GM23338 (cell line): ENCODE data around the gene NHLH1. TPM values are rescaled to one million over a fixed set of nuclear protein-coding genes. Genes with fewer than 3 reads are reported as not detected.

Experiments used
- ATAC-seq: fragments of 200-7000 bp; cut with Tn5 transposase; 3 replicates; pipeline ENCODE4 v1.9.1; 2020
- DNase-seq: peaks from one replicate; pipeline ENCODE4 v3.0.0-alpha.2; 2015; ENCODE audit warnings: low spot score
- H2AFZ ChIP-seq: fragments of 200-600 bp; sonication (generic); 2 replicates; pipeline ENCODE4 v1.8.0; 2016; ENCODE audit warnings: antibody characterized with exemption, mild to moderate bottlenecking, moderate library complexity
- H3F3A ChIP-seq: fragments of 200-600 bp; sonication (generic); replicated peaks from 2 replicates; pipeline ENCODE4 v1.8.0; 2017; ENCODE audit warnings: antibody characterized with exemption, mixed run types, low read depth
- H3K27ac ChIP-seq: fragments of 200-600 bp; sonication (generic); 2 replicates; pipeline ENCODE4 v1.6.1; 2016; ENCODE audit warnings: low read depth
- H3K27me3 ChIP-seq: fragments of 200-600 bp; sonication (generic); 2 replicates; pipeline ENCODE4 v1.8.0; 2016; ENCODE audit warnings: mild to moderate bottlenecking, mixed run types, moderate library complexity; ENCODE audit not compliant: insufficient read depth
- H3K36me3 ChIP-seq: fragments of 200-600 bp; sonication (generic); 2 replicates; pipeline ENCODE4 v1.8.0; 2016; ENCODE audit warnings: mild to moderate bottlenecking; ENCODE audit not compliant: insufficient read depth
- H3K4me1 ChIP-seq: fragments of 200-600 bp; sonication (generic); 2 replicates; pipeline ENCODE4 v1.8.0; 2016; ENCODE audit warnings: mild to moderate bottlenecking, moderate library complexity; ENCODE audit not compliant: insufficient read depth
- H3K4me2 ChIP-seq: fragments of 200-600 bp; sonication (generic); 2 replicates; pipeline ENCODE4 v1.7.1; 2017; ENCODE audit warnings: mixed run types
- H3K4me3 ChIP-seq: fragments of 200-600 bp; sonication (generic); 2 replicates; pipeline ENCODE4 v1.6.1; 2016; ENCODE audit warnings: mixed run types
- H3K79me2 ChIP-seq: fragments of 200-600 bp; sonication (generic); replicated peaks from 2 replicates; pipeline ENCODE4 v1.8.0; 2017; ENCODE audit warnings: mild to moderate bottlenecking; ENCODE audit not compliant: insufficient read depth
- H3K9me2 ChIP-seq: fragments of 200-600 bp; sonication (generic); 2 replicates; pipeline ENCODE4 v1.8.0; 2017; ENCODE audit not compliant: insufficient read depth
- H4K20me1 ChIP-seq: fragments of 200-600 bp; sonication (generic); replicated peaks from 2 replicates; pipeline ENCODE4 v1.8.0; 2017; ENCODE audit warnings: mild to moderate bottlenecking; ENCODE audit not compliant: insufficient read depth
- H3K27ac Mint-ChIP-seq: 2 replicates; pipeline ENCODE4 v1.8.0; 2020; ENCODE audit warnings: inconsistent platforms, mild to moderate bottlenecking, moderate library complexity, mixed read lengths
- H3K27me3 Mint-ChIP-seq: 3 replicates; pipeline ENCODE4 v1.8.0; 2022; ENCODE audit warnings: low read depth, mild to moderate bottlenecking, moderate library complexity, mixed read lengths, inconsistent platforms; ENCODE audit not compliant: insufficient read depth, poor library complexity
- H3K36me3 Mint-ChIP-seq: 3 replicates; pipeline ENCODE4 v1.8.0; 2021; ENCODE audit warnings: low read depth, mild to moderate bottlenecking, inconsistent platforms, moderate library complexity, mixed read lengths
- H3K4me1 Mint-ChIP-seq: 3 replicates; pipeline ENCODE4 v1.8.0; 2020; ENCODE audit warnings: mild to moderate bottlenecking, inconsistent platforms, mixed read lengths
- H3K4me3 Mint-ChIP-seq: 3 replicates; pipeline ENCODE4 v1.8.0; 2021; ENCODE audit warnings: moderate library complexity, mild to moderate bottlenecking, inconsistent platforms, mixed read lengths
- H3K9me3 Mint-ChIP-seq: 3 replicates; pipeline ENCODE4 v1.8.0; 2020; ENCODE audit warnings: moderate library complexity, mild to moderate bottlenecking, inconsistent platforms, mixed read lengths
- CREB1 ChIP-seq: fragments of 250-450 bp; sonication (Bioruptor Pico); IDR thresholded peaks from 2 replicates; pipeline ENCODE4 v1.5.0; 2020; ENCODE audit warnings: low read depth, mild to moderate bottlenecking, moderate library complexity
- CTCF ChIP-seq, 2 experiments: fragments of 200-600 bp in 1 of 2; sonication (generic) in 1 of 2; conservative IDR thresholded peaks; 2 replicates each; pipeline versions ENCODE4 v1.5.1 to v1.6.1; 2016 to 2017; ENCODE audit warnings: antibody characterized with exemption in 2 of 2, low read depth in 2 of 2, mild to moderate bottlenecking in 2 of 2, moderate library complexity in 1 of 2
- ETS1 ChIP-seq: IDR thresholded peaks from 2 replicates; pipeline ENCODE4 v1.6.1; 2016; ENCODE audit warnings: antibody characterized with exemption
- EZH2 ChIP-seq: fragments of 200-600 bp; sonication (generic); IDR thresholded peaks from one replicate; pipeline ENCODE4 v1.8.0; 2017; ENCODE audit warnings: antibody characterized with exemption, mild to moderate bottlenecking, low read depth; ENCODE audit not compliant: unreplicated experiment
- EZH2phosphoT487 ChIP-seq: fragments of 200-600 bp; sonication (generic); IDR thresholded peaks from one replicate; pipeline ENCODE4 v1.8.1; 2018; ENCODE audit warnings: antibody characterized with exemption; ENCODE audit not compliant: unreplicated experiment
- JUNB ChIP-seq: IDR thresholded peaks from one replicate; pipeline ENCODE4 v1.6.1; 2016; ENCODE audit warnings: antibody characterized with exemption; ENCODE audit not compliant: unreplicated experiment
- NANOG ChIP-seq: IDR thresholded peaks from 2 replicates; pipeline ENCODE4 v1.6.1; 2016; ENCODE audit warnings: antibody characterized with exemption, borderline replicate concordance
- POLR2AphosphoS5 ChIP-seq: IDR thresholded peaks from 2 replicates; pipeline ENCODE4 v1.6.1; 2016; ENCODE audit warnings: antibody characterized with exemption, low read depth
- ZNF331 ChIP-seq: fragments of 250-450 bp; sonication (Bioruptor Pico); IDR thresholded peaks from 2 replicates; pipeline ENCODE4 v1.5.0; 2020; ENCODE audit warnings: low read depth, mild to moderate bottlenecking, moderate library complexity
- ZNF462 ChIP-seq: fragments of 250-450 bp; sonication (Bioruptor Pico); IDR thresholded peaks from 2 replicates; pipeline ENCODE4 v1.5.0; 2020; ENCODE audit warnings: mild to moderate bottlenecking, moderate library complexity
- polyA plus RNA-seq: library from polyadenylated mRNA; unstranded; fragments of >200 nt; fragmentation: Nextera tagmentation; extraction: Ambion mirVana; gene quantifications from 2 replicates; pipeline ENCODE4 v1.2.1, GENCODE V29; 2016
- total RNA-seq: library from RNA; depleted of rRNA; stranded (reverse); fragments of >200 nt; shearing (Covaris generic); gene quantifications from 2 replicates; pipeline ENCODE4 v1.2.3, GENCODE V29; 2014

The NHLH1 gene
- total and polyA plus RNA-seq, 2 experiments from 2014 or later = 0.69 to 0.89 TPM

- no peak for DNase-seq
- H3K27ac ChIP-seq = no peak overlapping the region
- ATAC-seq = no peak
- H3K9me3 Mint-ChIP-seq = no peaks in the 10 kb centered on the region
- H3K4me3 ChIP-seq = no peak overlapping the region
- H3K36me3 ChIP-seq = peaks cover 22% of the 10 kb centered on the region
- H3K27ac Mint-ChIP-seq = no peak overlapping the region
- peaks cover 2% of the 10 kb centered on the region for H3K4me1 Mint-ChIP-seq
- no peaks in the 10 kb centered on the region for H3K27me3 ChIP-seq
- peaks cover 6% of the 10 kb centered on the region for H4K20me1 ChIP-seq
- H3F3A ChIP-seq = no peaks in the 10 kb centered on the region
- 0 out of 2 replicates have a peak, but pooled peaks cover 1% of the 10 kb centered on the region for H3K79me2 ChIP-seq
- no peak overlapping the region for H2AFZ ChIP-seq
- no peak overlapping the region; the same call in 2 of the 3 replicates for H3K4me3 Mint-ChIP-seq
- TF ChIP-seq ETS1 = no peak
- H3K4me2 ChIP-seq = no peak overlapping the region
- H3K27me3 Mint-ChIP-seq = peaks cover 7% of the 10 kb centered on the region
- no peaks in the 10 kb centered on the region for H3K9me2 ChIP-seq
- H3K36me3 Mint-ChIP-seq = peaks cover 79% of the 10 kb centered on the region
- H3K4me1 ChIP-seq = no peaks in the 10 kb centered on the region
These were observed 52.9 kb downstream of the NHLH1 start for GRCh38 chr1:160419838-160420169.

GRCh38 chr1:160420881-160421842 is 54.3 kb downstream of the NHLH1 start:
- H3K36me3 ChIP-seq = peaks cover 27% of the 10 kb centered on the region
- no peak overlapping the region for H3K4me3 ChIP-seq
- H3K4me2 ChIP-seq = no peak overlapping the region
- no peak overlapping the region for H3K4me3 Mint-ChIP-seq
- no peak overlapping the region for H3K27ac Mint-ChIP-seq
- H3K27me3 ChIP-seq = no peaks in the 10 kb centered on the region
- no peaks in the 10 kb centered on the region for H3F3A ChIP-seq
- no peaks in the 10 kb centered on the region; the same call in 2 of the 3 replicates for H3K4me1 Mint-ChIP-seq
- no peak for ATAC-seq
- no peaks in the 10 kb centered on the region for H3K9me3 Mint-ChIP-seq
- peaks cover 9% of the 10 kb centered on the region for H3K27me3 Mint-ChIP-seq
- H3K27ac ChIP-seq = no peak overlapping the region
- H3K4me1 ChIP-seq = no peaks in the 10 kb centered on the region
- DNase-seq = no peak
- H4K20me1 ChIP-seq = no peaks in the 10 kb centered on the region; the same call in none of the 2 replicates
- no peak overlapping the region for H2AFZ ChIP-seq
- H3K36me3 Mint-ChIP-seq = peaks cover 88% of the 10 kb centered on the region
- H3K9me2 ChIP-seq = no peaks in the 10 kb centered on the region
- H3K79me2 ChIP-seq = no peaks in the 10 kb centered on the region
- no peak for TF ChIP-seq CTCF (conservative IDR thresholded peaks at IDR 0.05; ENCODE audit: low read depth in 2 of 2)
- TF ChIP-seq ETS1 = no peak
- TF ChIP-seq ZNF331 (CRISPR knock-in tag) = no peak
- no peak for TF ChIP-seq CREB1 (CRISPR knock-in tag)
- no peak for TF ChIP-seq EZH2phosphoT487
- no peak for TF ChIP-seq JUNB
- TF ChIP-seq NANOG = no peak
- TF ChIP-seq POLR2AphosphoS5 = no peak
- no peak for TF ChIP-seq EZH2
- no peak for TF ChIP-seq ZNF462 (CRISPR knock-in tag)
